Hepatic stellate cell (primary cell): ENCODE results near the gene WWC1.

Source experiments
- DNase-seq: peaks from one replicate; pipeline ENCODE4 v3.0.0; 2011; ENCODE audit warnings: low spot score

Gene WWC1

GRCh38 chr5:168443950-168444700 lies 152.7 kb downstream of the WWC1 start:
- DNase-seq: no peak

DNA sequence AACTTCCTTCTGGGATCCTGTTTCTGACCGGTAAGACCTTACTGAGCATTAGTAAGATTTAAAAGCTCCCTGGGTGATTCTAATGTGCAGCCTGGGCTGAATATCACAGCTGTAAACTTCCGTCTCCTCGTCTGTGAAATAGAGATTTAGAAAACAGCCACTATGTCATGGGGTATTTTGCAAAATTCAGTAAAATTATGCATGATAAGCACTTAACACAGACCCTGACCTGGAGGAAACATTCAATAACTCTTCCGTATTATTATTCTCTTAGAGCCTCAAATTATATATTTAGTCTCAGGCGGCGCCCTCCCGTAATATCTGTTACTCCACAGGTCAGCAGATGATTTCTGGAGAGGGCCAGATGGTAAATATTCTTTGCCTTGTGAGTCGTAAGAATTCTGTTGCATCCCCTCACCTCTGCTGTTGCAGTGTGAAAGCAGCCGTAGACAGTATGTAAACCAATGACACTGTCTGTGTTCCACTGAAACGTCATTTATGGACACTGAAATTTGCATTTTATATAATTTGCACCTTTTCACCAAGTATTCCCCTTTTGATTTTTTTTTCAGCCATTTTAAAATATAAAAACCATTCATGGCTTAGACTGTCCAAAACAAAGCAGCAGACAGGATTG lies 155.7 kb downstream of the WWC1 start:
- DNase-seq: no peak

DNA sequence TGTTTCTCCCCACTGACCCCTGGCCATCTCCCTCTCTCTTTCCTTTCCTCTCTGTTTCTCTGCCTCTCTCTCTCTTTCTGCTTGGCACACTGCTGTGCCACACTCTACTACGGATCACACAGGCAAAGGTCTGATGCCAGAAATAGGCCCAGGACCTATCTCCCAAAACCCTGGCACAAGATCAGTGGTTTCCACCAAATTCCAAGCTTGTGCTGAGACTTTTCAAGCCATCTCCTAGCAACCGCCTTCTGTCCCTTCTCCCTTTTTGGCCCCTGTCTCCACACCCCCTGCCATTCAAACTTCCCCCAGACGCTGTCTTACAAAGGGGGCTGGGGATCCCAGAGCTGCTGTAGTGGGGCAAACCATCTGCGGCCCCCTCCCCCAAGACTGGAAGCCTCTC lies 156.4 kb downstream of the WWC1 start:
- no peak for DNase-seq

GRCh38 chr5:168449166-168449565 lies 157.7 kb downstream of the WWC1 start:
- no peak for DNase-seq

DNA sequence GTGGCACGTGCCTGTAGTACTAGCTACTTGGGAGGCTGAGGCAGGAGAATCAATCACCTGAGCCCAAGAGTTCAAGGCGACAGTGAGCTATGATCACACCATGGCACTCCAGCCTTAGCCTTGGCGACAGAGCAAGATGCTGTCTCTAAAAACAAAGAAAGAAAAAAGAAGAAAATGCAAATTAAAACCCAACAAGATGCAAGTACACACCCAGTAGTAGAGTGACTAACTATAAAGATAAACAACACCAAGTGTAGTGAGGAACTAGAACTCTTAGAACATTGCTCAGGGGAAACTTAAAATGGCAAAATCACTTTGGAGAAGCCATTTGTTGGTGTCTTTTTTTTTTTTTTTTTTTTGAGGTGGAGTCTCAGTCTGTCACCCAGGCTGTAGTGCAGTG lies 160.1 kb downstream of the WWC1 start:
- no peak for DNase-seq

DNA sequence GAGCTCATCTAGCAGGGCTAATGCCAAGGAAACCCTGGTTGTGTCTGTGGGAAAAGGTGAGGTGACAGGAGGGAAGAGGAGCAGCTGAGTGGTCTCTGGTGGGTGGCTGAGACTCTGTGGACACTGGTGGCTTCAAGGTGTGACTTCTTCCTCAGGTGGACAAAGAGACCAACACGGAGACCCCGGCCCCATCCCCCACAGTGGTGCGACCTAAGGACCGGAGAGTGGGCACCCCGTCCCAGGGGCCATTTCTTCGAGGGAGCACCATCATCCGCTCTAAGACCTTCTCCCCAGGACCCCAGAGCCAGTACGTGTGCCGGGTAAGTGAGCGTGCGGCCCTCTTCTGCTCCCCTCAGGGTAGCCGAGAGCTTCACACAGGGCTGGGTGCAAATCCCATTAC lies 163.8 kb downstream of the WWC1 start:
- DNase-seq: no peak

DNA sequence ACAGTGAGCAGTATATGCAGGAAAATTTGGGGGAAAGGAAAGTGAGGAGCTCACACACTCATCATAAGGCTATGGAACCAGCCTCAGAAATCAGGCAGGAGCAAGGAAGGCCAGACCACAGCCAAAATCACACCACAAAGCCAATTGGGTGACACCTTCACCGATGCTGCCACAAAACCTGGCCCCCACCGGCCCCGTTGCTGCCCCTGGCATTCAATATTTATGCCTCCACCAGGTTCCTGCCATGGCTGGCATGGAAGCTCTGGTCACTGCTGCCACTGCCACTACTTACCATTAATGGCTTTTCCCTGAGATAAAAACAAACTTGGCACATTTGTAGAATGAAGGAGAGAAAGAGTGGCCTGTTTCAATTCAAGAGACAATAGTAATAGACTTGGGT lies 166.1 kb downstream of the WWC1 start:
- DNase-seq: no peak

DNA sequence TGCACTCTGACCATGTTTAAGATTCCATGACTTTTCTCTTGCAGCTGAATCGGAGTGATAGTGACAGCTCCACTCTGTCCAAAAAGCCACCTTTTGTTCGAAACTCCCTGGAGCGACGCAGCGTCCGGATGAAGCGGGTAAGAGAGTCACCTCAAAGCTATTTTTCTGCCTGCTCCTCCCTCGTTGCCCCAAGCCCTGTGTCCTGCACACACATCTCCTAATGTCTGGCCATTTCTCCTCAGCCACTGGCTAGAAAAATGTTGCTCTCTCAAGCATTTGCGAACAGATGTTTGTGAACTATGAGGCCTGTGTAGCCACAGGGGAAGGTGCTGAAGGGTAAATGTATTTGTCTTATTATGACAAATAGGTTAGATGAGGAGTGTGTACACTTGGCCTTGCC lies 169.2 kb downstream of the WWC1 start:
- DNase-seq: no peak

DNA sequence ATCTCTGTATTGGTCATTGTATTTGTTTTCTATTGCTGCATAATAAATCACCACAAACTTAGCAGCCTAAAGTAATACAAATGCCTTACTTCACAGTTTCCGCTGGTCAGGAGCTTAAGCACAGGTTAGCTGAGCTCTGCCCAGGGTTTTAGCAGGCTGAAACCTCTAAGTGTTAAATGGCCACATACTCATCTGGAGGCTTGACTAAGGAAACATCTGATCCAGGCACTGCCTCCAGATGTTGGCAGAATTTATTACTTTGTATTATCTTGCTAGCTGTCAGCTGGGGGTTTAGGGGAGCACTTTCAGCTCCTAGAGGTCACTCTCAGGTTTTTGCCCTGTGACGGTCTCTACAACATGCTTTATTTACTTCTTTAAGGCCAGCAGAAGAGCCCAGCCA lies 171.6 kb downstream of the WWC1 start:
- DNase-seq: no peak

DNA sequence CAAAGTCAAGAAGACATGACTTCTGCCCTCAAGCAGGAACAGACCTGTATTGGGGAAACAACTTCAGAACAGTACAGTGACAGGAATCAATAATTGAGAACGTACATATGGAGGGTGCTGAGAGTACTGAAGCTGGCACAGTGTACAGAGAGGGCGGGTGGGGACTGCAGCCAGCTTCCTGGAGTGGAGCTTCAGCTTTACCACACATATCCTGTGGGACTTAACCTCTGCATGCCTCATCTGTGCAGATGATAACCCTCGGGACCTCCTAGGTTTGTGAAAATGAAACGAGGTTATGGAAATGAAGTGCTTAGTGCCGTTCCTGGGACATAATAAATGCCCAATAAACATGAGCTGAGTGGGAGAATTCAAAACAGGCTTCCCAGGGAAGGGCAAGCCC lies 172.8 kb downstream of the WWC1 start:
- no peak for DNase-seq

DNA sequence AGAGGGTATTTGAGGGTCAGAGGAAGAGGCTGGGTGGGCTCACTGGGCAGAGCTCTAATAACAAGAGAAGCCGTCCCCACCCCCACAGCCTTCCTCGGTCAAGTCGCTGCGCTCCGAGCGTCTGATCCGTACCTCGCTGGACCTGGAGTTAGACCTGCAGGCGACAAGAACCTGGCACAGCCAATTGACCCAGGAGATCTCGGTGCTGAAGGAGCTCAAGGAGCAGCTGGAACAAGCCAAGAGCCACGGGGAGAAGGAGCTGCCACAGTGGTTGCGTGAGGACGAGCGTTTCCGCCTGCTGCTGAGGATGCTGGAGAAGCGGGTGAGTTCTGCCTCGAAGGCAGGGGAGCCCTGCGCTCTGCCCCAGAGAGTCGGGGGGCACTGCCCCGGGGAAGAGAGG lies 173.2 kb downstream of the WWC1 start:
- DNase-seq: no peak

DNA sequence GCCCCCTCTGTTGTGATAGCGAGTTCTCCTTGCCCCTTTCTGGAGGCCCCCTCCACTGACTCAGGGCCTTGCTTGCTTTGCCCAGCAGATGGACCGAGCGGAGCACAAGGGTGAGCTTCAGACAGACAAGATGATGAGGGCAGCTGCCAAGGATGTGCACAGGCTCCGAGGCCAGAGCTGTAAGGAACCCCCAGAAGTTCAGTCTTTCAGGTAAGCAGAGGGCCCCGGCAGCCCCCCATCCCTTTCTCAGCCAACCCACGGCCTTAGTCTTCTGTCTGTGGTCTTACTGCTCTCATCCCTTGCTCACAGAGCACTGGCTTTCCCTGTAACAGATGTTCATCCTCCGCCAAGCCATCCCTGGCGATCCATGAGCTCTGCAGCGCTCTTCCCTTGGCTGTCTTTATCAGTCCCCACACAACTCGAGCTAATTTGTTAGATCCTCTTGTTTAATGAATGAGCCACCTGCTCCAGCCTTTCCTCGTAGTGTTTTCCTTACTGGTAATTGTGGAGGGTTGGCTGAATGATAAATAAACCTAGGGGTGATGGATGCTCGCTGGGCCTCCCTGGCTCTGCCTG lies 176.4 kb downstream of the WWC1 start:
- no peak for DNase-seq

DNA sequence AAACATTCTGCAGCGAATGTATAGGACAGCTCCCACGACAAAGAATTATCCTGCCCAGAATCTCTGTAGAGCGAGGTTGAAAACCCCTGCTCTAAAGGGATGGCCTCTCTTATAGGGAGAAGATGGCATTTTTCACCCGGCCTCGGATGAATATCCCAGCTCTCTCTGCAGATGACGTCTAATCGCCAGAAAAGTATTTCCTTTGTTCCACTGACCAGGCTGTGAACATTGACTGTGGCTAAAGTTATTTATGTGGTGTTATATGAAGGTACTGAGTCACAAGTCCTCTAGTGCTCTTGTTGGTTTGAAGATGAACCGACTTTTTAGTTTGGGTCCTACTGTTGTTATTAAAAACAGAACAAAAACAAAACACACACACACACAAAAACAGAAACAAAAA lies 177.4 kb downstream of the WWC1 start:
- DNase-seq: no peak

GRCh38 chr5:168469816-168470215 lies 178.4 kb downstream of the WWC1 start:
- no peak for DNase-seq

GRCh38 chr5:168471785-168472184 lies 180.3 kb downstream of the WWC1 start:
- peak; percentile 46 for DNase-seq

- DNase-seq: peak; percentile 92
These were observed 180.9 kb downstream of the WWC1 start for GRCh38 chr5:168472329-168472728.

DNA sequence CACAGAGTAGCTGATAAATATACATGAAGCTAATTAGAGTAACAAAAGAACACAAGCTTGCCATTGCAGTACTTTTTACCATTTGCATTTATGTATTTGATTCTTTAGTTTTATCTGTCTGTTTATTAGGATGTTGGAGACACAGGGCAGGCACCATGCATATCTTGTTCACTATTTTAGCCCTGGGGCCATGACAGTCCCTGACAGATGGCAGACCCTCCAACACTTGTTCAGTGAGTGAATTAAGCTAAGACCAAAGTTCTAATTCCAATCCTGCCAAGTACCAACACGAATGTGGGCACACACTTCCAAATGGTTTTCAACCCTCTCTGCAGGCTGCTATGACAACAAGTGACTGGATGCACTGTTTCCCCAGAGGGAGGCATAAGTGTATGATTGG lies 182.9 kb downstream of the WWC1 start:
- no peak for DNase-seq

GRCh38 chr5:168477060-168477459 lies 185.6 kb downstream of the WWC1 start:
- DNase-seq: peak; percentile 54

DNA sequence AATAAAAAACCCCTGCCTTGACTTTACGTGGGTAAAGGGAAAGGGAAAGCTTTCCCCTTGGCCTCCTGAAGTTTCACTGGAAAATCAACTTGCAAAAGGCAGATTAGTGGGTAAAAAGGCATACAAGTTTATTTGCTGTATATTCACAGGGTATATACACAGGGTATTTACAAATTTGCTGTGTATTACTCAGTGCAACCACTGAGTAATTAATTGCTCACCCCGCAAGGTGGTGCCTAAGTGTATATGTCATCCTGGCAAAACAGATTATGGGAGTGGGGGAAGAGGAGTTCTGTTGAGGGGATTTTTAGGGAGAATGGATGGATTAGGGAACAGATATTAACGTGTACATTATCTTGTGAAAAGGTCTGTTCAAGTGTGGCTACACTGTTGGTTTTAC lies 187.7 kb downstream of the WWC1 start:
- DNase-seq: no peak

DNA sequence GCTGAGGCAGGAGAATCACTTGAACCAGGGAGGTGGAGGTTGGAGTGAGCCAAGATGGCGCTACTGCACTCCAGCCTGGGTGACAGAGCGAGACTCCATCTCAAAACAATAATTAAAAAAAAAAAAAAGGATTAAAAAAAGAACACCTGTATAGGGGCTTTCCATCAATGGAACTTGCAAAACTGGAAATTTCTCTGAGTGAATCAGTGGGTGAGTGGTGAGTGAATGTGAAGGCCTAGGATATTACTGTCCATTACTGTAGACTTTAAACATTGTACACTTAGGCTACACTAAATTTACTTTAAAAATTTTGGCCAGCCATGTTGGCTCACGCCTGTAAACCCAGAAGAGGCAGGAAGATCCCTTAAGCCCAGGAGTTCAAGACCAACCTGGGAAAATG lies 189.2 kb downstream of the WWC1 start:
- DNase-seq: no peak

DNA sequence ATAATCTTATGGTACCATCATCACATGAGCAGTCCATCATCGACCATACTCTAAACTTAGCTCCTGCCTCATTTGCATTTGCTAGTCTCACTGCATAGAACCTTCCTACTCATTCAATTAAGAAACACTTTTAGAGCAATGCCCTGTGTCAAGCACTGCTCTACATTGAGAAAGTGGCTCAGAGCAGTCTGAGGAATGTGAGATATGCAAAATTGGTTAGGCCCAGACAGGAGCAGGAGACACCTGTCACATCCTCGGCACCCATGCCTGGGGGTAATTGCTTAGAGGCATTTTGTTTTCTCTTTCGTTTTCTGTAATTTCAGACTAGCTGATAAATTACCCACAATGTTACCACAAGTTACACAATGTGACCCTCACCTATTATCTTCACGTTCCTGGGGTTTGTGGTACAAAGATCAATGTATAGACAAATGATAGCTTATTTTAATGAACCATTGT lies 189.9 kb downstream of the WWC1 start:
- DNase-seq: no peak

- no peak for DNase-seq
These were observed 190.9 kb downstream of the WWC1 start for GRCh38 chr5:168482361-168482760.

- DNase-seq: peak; percentile 92
These were observed 194.9 kb downstream of the WWC1 start, which contains the start of gene RARS1 for GRCh38 chr5:168486136-168486879. RARS1 (plus strand) TSS chr5:168486471; CDS start chr5:168486499, 28 bp downstream.
